ENCODE results near the gene DHX30. TPM values are rescaled to one million over a fixed set of nuclear protein-coding genes. Genes with fewer than 3 reads are reported as not detected.
"Not testable (repeated sequence)": the region's sequence is repeated elsewhere in the genome, so short reads cannot be mapped to it uniquely, and the experiment has no call there.

DHX30 gene
- total RNA-seq, 1 donor from 2014 or later, result 54.6 TPM

DNA sequence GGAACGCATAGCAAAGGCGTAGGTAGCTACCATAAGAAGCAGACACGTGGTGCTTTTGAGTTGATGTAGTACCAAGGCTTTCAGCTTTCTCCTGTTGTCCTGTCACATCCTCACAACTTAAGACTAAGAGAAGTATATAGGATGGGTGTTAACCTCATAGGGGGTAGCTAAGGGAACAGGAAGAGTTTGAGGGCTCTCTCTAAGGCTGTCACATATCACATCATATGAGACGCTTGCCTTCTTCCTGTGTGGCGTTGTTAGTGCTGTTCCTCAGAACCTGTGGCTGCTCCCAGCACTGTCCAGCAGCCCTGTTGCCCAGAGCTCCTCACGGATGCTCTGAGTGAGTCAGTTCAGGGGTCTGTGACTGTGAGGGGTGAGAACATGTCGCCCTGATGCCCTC is 14.7 kb downstream of the DHX30 start:
- intact Hi-C loops (cut with DNase I), result no loop called here
- H3K4me1 ChIP-seq, result no peaks in the 10 kb centered on the region

DNA sequence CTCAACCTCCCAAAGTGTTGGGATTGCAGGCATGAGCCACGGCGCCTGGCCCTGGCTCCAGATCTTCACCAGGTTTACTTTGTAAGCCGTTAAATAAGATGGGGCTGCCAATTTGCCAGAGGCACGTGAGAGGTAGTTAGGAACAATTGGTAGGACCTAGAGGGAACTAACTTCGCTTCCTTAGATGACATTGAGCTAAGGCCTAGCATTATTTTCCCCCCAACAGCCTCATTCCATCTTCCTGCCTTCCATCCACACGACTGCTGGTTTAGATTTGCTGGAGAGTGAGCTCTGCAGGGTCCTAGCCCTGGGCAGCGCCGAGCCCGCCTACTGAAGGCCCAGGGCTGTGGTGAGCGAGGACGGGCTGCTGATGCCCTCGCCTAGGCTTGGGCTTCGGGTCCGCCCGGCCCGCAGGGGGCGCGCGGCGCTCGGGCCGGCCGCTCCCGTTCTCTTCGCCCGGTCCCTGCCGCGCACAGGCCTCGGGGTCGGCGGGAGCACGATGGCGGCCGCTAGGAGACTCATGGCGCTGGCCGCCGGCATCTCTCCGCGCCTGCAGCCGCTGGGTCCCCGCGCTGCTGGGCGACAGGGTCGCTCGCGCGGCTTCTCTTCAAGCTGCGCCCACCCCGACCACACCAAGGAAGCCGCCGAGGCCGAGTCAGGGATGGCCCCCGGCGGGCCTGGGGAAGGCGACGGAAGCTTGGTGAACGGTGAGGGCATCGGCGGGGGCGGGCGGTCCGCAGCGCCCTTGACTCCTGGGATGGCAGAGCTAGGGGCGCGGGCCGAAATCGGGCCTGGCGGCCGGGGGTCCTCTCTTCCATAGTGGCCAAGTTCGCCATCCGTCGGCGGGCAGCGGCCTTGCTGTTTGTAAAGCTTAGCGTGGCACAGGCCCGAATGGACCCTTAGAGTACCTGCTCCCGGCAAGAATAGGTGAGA is 21.9 kb downstream of the DHX30 start:
- peak; percentile 84 for DNase-seq

More for the DNA sequence above, 14.7 kb downstream of the DHX30 start:
- ATAC-seq, result peak in 1 of 2 donors; percentile 14
- H3K36me3 ChIP-seq, result peaks cover 86% of the 10 kb centered on the region
- no peak overlapping the region for H3K27ac ChIP-seq
- no peaks in the 10 kb centered on the region for H3K9me3 ChIP-seq
- H3K4me3 ChIP-seq, result no peak overlapping the region
- no peaks in the 10 kb centered on the region for H3K27me3 ChIP-seq (ENCODE audit: low read depth)
- TF ChIP-seq, protein P1, sequence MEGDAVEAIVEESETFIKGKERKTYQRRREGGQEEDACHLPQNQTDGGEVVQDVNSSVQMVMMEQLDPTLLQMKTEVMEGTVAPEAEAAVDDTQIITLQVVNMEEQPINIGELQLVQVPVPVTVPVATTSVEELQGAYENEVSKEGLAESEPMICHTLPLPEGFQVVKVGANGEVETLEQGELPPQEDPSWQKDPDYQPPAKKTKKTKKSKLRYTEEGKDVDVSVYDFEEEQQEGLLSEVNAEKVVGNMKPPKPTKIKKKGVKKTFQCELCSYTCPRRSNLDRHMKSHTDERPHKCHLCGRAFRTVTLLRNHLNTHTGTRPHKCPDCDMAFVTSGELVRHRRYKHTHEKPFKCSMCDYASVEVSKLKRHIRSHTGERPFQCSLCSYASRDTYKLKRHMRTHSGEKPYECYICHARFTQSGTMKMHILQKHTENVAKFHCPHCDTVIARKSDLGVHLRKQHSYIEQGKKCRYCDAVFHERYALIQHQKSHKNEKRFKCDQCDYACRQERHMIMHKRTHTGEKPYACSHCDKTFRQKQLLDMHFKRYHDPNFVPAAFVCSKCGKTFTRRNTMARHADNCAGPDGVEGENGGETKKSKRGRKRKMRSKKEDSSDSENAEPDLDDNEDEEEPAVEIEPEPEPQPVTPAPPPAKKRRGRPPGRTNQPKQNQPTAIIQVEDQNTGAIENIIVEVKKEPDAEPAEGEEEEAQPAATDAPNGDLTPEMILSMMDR (IDR thresholded peaks at IDR 0.05), result no peak
- no peak for DNase-seq

DNA sequence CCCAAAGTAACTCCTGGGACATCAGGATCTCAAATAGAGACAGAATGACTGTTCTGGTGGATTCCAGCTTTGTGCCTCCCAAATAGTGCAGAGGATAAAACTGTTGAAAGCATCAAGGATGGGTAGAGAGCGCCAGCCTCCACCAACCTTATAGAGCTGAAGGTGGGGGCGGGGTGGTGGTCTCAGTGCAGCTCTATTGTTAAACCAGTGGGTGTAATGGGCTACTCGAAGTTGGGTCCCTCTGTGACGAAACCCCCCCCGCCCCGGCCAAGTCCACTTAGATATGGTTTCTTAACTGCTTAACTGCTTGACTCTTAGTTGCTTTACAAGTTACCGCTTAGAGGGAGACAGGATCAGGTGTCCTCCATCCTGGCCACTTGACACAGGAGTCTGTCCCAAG is 22.7 kb downstream of the DHX30 start:
- intact Hi-C loops (cut with DNase I), result no loop called here
- ATAC-seq, result no peak
- peak overlapping the region; percentile 98 for H3K4me3 ChIP-seq

More for the DNA sequence above, 21.9 kb downstream of the DHX30 start:
- TF ChIP-seq, protein P1 (IDR thresholded peaks at IDR 0.05), result peak; percentile 92
- Histone ChIP-seq H3K9me3 (no peaks in the 10 kb centered on the region), H3K36me3 (peaks cover 55% of the 10 kb centered on the region), H3K4me3 (peak overlapping the region; percentile 98), H3K27me3 (ENCODE audit: low read depth) (no peaks in the 10 kb centered on the region), H3K4me1 (peaks cover 24% of the 10 kb centered on the region), H3K27ac (peak overlapping the region; percentile 85)
- intact Hi-C loops (cut with DNase I), result no loop called here
- peak; percentile 100 for ATAC-seq

DNA sequence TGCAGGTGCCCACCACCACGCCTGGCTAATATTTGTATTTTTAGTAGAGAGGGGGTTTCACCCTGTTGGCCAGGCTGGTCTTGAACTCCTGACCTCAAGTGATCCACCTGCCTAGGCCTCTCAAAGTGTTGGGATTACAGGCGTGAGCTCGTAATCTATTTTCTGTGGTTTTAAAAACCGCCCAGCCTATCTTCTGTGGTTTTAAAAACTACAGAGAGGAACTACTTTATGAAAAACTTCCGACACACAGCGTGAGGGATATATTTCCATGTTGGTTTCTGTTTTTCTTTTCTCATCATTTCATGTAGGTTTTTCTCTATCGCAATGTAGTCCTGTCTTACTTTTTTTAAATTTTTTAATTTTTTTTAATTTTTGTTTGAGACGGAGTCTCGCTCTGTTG is 26.5 kb downstream of the DHX30 start:
- ATAC-seq; DNase-seq; H3K4me3 ChIP-seq; H3K27me3 ChIP-seq (ENCODE audit: low read depth); H3K27ac ChIP-seq; intact Hi-C loops (cut with DNase I); H3K9me3 ChIP-seq: not testable (repeated sequence)
- Histone ChIP-seq H3K36me3 (peaks cover 77% of the 10 kb centered on the region), H3K4me1 (peaks cover 21% of the 10 kb centered on the region)

More for the DNA sequence above, 22.7 kb downstream of the DHX30 start:
- no peak for DNase-seq
- Histone ChIP-seq H3K4me1 (peaks cover 24% of the 10 kb centered on the region), H3K36me3 (peaks cover 55% of the 10 kb centered on the region), H3K27ac (peak overlapping the region; percentile 85), H3K9me3 (no peaks in the 10 kb centered on the region), H3K27me3 (ENCODE audit: low read depth) (no peaks in the 10 kb centered on the region)
- TF ChIP-seq, protein P1 (IDR thresholded peaks at IDR 0.05), result no peak

DNA sequence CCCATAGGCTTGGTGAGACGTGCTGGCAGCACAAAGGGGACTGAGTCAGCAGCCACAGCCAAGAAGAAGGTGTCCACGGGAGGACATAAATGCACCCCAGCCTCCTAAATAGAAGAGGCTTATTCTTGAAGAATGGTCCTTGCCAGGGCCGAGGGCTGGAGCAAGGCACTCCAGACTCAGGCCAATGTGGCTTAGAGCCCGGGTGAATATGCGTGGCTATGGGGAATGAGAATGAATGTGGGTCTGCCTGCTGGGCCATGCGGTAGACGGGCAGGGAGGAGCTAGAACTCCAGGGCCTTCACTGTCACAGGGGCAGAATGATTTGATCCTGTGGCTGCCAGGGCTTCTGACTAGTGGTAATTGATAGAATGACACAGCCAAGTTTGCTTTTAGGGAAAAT is 34.0 kb downstream of the DHX30 start:
- TF ChIP-seq, protein P1 (IDR thresholded peaks at IDR 0.05), result no peak
- H3K27me3 ChIP-seq (ENCODE audit: low read depth), result no peaks in the 10 kb centered on the region
- ATAC-seq, result no peak
- H3K4me1 ChIP-seq, result no peaks in the 10 kb centered on the region
- intact Hi-C loops (cut with DNase I), result no loop called here
- H3K27ac ChIP-seq, result no peak overlapping the region
- H3K36me3 ChIP-seq, result peaks cover 96% of the 10 kb centered on the region
- H3K9me3 ChIP-seq, result no peaks in the 10 kb centered on the region
- no peak overlapping the region for H3K4me3 ChIP-seq
- DNase-seq, result no peak

DNA sequence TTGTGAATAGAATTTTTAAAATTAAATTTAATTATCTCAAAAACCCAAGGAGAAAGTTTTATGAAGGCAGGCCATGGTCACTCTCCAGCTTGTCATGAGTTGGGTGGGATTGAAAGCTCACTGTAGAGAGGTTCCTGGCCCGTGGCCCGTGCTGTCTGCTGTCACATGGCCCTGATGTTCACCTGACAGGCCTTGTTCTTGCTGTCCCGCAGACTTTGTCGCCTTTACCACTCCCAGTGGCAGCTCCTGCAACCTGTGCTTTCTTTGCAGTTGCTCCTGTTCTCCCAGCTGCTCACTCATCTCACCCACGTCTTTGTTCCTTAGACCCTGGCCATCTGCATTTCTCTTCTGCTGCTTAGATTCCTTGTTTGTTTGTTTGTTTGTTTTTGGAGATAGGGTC is 35.6 kb downstream of the DHX30 start:
- TF ChIP-seq, protein P1 (IDR thresholded peaks at IDR 0.05), result no peak
- no peak for DNase-seq
- H3K27ac ChIP-seq, result no peak overlapping the region
- no peaks in the 10 kb centered on the region for H3K9me3 ChIP-seq
- H3K4me3 ChIP-seq, result no peak overlapping the region
- ATAC-seq, result no peak
- intact Hi-C loops (cut with DNase I), result no loop called here
- H3K36me3 ChIP-seq, result peaks cover 96% of the 10 kb centered on the region
- H3K27me3 ChIP-seq (ENCODE audit: low read depth), result no peaks in the 10 kb centered on the region
- H3K4me1 ChIP-seq, result no peaks in the 10 kb centered on the region
